ENCODE data around the gene RETREG2.

Gene RETREG2

DNA sequence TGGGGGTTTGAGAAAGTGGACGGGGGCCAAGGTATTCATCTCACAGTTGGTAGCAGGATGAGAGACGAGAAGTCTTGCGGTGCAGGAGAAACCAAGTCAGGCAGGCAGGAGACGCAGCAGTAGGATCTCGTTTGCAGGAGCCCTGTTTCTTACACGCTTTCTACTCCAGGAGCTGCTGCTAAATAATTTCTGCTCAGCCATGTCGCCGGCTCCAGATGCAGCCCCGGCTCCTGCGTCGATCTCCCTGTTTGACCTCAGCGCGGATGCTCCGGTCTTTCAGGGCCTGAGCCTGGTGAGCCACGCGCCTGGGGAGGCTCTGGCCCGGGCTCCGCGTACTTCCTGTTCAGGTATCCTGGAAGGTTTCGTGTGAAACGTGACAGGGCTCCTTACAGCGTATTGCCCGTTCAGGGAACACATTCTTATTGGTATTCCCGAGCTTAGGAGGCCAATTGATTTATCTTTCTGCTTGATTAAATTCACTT, 52.0 kb downstream of the RETREG2 start:
- peak; percentile 40 for DNase-seq (ENCODE audit: low read depth)
- peak overlapping the region; percentile 68 for H3K4me3 ChIP-seq (ENCODE audit: low read length)
- TF ChIP-seq, protein P1, sequence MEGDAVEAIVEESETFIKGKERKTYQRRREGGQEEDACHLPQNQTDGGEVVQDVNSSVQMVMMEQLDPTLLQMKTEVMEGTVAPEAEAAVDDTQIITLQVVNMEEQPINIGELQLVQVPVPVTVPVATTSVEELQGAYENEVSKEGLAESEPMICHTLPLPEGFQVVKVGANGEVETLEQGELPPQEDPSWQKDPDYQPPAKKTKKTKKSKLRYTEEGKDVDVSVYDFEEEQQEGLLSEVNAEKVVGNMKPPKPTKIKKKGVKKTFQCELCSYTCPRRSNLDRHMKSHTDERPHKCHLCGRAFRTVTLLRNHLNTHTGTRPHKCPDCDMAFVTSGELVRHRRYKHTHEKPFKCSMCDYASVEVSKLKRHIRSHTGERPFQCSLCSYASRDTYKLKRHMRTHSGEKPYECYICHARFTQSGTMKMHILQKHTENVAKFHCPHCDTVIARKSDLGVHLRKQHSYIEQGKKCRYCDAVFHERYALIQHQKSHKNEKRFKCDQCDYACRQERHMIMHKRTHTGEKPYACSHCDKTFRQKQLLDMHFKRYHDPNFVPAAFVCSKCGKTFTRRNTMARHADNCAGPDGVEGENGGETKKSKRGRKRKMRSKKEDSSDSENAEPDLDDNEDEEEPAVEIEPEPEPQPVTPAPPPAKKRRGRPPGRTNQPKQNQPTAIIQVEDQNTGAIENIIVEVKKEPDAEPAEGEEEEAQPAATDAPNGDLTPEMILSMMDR (conservative IDR thresholded peaks at IDR 0.05; ENCODE audit: low read length), result no peak

DNA sequence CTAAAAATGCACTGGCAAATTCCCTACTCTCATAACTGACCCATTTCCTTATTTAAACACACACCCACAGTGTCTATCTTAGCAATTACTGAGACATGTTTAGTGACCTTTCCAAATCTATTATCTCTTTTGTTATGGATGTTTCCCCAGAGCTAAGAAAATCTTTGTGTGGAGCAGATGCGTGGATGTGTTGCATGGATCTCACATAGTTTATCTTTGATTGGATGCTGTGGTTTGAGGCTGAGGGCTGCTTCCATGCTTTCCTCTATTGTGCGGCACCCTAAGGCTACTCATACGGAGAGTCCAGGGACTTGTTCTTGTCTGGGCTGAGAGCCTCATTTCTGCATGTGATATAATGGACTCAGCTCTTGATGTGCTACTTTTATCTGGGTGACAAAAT, 56.3 kb downstream of the RETREG2 start:
- TF ChIP-seq, protein P1 (conservative IDR thresholded peaks at IDR 0.05; ENCODE audit: low read length), result no peak
- H3K4me3 ChIP-seq (ENCODE audit: low read length), result no peak overlapping the region

More for the DNA sequence above, 56.3 kb downstream of the RETREG2 start:
- no peak for DNase-seq (ENCODE audit: low read depth)

Data from AG10803 (cell line).